ENCODE measurements around the gene THADA. TPM values are rescaled to one million over a fixed set of nuclear protein-coding genes. Genes with fewer than 3 reads are reported as not detected.
A peak's percentile ranks its signal among the peaks of the same experiment; 100 is the strongest.

Gene THADA
- polyA plus RNA-seq, 1 donor (not counting 4 experiments of a cell fraction or from before 2014, with no cell fraction given), result 22.6 TPM

DNA sequence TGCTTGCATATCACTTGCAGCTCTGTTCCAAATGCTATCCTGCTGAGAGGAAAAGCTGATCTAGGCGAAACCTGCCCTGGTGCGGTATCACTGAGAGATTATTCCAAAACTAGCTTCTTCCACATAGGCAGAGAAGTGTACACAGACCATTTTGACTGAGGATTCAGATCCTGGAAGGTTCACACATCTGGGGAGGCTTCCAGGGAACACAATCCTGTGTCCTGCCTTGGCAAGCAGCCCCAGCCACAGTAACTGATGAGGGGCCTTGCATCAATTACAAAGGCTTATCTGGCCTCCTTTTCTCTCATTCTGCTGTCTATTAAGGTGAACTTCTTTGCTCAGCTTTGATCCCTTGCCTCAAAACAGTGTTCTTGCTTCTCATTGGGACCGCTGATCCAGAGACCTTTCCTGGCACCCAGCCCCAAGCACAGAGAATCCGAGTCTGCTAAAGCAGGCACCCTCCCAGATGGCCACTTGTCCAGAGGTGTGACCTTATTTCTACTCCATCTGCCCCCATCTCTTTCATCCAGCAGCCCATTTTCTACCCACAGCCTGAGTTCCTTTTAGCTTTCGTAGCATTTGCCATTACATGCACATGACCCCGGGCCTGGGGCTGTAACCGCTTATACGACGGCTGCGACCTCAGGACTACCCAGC, 317.1 kb downstream of the THADA start:
- no peak overlapping the region for H2AFZ ChIP-seq (ENCODE audit: control insufficient read depth, low read length)
- no peaks in the 10 kb centered on the region for H3K27me3 ChIP-seq (ENCODE audit: control insufficient read depth, extremely low read depth, insufficient read depth, low read length)
- H3K9ac ChIP-seq (ENCODE audit: control insufficient read depth, extremely low read depth, insufficient read depth, low read length), result no peak overlapping the region
- TF ChIP-seq, protein P1, sequence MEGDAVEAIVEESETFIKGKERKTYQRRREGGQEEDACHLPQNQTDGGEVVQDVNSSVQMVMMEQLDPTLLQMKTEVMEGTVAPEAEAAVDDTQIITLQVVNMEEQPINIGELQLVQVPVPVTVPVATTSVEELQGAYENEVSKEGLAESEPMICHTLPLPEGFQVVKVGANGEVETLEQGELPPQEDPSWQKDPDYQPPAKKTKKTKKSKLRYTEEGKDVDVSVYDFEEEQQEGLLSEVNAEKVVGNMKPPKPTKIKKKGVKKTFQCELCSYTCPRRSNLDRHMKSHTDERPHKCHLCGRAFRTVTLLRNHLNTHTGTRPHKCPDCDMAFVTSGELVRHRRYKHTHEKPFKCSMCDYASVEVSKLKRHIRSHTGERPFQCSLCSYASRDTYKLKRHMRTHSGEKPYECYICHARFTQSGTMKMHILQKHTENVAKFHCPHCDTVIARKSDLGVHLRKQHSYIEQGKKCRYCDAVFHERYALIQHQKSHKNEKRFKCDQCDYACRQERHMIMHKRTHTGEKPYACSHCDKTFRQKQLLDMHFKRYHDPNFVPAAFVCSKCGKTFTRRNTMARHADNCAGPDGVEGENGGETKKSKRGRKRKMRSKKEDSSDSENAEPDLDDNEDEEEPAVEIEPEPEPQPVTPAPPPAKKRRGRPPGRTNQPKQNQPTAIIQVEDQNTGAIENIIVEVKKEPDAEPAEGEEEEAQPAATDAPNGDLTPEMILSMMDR (optimal IDR thresholded peaks at IDR 0.05 in 1 of 3, IDR thresholded peaks at IDR 0.05 in 1 of 3, conservative IDR thresholded peaks at IDR 0.05 in 1 of 3; ENCODE audit: extremely low read depth in 1 of 3, insufficient read depth in 2 of 3, low read length in 3 of 3), result no peak
- TF ChIP-seq EZH2 (IDR thresholded peaks at IDR 0.05; ENCODE audit: low read length), result no peak
- DNase-seq (ENCODE audit: low read depth, low spot score) (no peak), FAIRE-seq (no peak)
- H3K27ac ChIP-seq (ENCODE audit: control insufficient read depth, insufficient read depth, low read length), result no peak overlapping the region
- H3K4me2 ChIP-seq (ENCODE audit: control insufficient read depth, extremely low read depth, insufficient read depth, low read depth, low read length), result no peak overlapping the region
- peaks cover 8% of the 10 kb centered on the region for H3K4me1 ChIP-seq (ENCODE audit: control insufficient read depth, extremely low read depth, insufficient read depth, low read length)
- H3K9me3 ChIP-seq (ENCODE audit: control insufficient read depth, low read depth, low read length), result no peaks in the 10 kb centered on the region
- no peaks in the 10 kb centered on the region for H4K20me1 ChIP-seq (ENCODE audit: control insufficient read depth, extremely low read depth, insufficient read depth, low read length)
- no peak overlapping the region for H3K4me3 ChIP-seq (ENCODE audit: control insufficient read depth in 2 of 3, extremely low read depth in 1 of 3, insufficient read depth in 2 of 3, low read depth in 1 of 3, low read length in 3 of 3)
- H3K36me3 ChIP-seq (ENCODE audit: control insufficient read depth in 2 of 2, extremely low read depth in 1 of 2, insufficient read depth in 2 of 2, low read length in 2 of 2), result peaks cover 6% of the 10 kb centered on the region in 2 experiments
- no peaks in the 10 kb centered on the region for H3K79me2 ChIP-seq (ENCODE audit: control insufficient read depth, insufficient read depth, low read length)
- no peaks in the 10 kb centered on the region for H3K9me1 ChIP-seq (ENCODE audit: control insufficient read depth, extremely low read depth, insufficient read depth, low read length)
- dilution Hi-C loops (cut with MboI; ENCODE audit: extremely low pct_ligation_motif_present, low sequenced_read_pairs), result no loop called here

DNA sequence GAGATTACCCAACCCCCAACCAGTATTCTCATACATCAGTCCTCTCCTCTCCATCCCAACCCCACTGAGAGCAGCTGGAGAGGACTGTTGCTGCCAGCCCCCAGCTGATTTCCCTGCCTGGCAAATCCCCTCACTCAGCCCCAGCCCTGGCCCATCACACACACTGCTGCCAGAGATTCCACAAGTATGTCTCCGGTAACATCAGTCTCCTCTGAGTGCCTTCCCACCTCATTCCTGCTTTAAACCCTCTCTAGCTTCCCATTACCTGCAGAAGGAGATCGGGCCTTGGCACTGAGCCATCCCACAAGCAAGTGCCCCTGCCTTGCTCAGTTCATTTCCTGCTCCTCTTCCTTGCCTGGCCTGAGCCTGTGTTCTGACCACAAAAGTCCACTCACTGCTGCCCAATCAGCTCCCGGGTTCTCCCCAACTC, 318.9 kb downstream of the THADA start:
- H3K9me3 ChIP-seq (ENCODE audit: control insufficient read depth, low read depth, low read length), result no peaks in the 10 kb centered on the region
- no peak for FAIRE-seq

More for the DNA sequence above, 318.9 kb downstream of the THADA start:
- no peaks in the 10 kb centered on the region for H3K9me1 ChIP-seq (ENCODE audit: control insufficient read depth, extremely low read depth, insufficient read depth, low read length)
- H3K4me2 ChIP-seq (ENCODE audit: control insufficient read depth, extremely low read depth, insufficient read depth, low read depth, low read length), result peak overlapping the region; percentile 26
- TF ChIP-seq, protein P1 (optimal IDR thresholded peaks at IDR 0.05 in 1 of 3, IDR thresholded peaks at IDR 0.05 in 1 of 3, conservative IDR thresholded peaks at IDR 0.05 in 1 of 3; ENCODE audit: extremely low read depth in 1 of 3, insufficient read depth in 2 of 3, low read length in 3 of 3), result no peak
- no peak for TF ChIP-seq EZH2 (IDR thresholded peaks at IDR 0.05; ENCODE audit: low read length)
- dilution Hi-C loops (cut with MboI; ENCODE audit: extremely low pct_ligation_motif_present, low sequenced_read_pairs), result no loop called here
- H4K20me1 ChIP-seq (ENCODE audit: control insufficient read depth, extremely low read depth, insufficient read depth, low read length), result no peaks in the 10 kb centered on the region
- no peaks in the 10 kb centered on the region for H3K27me3 ChIP-seq (ENCODE audit: control insufficient read depth, extremely low read depth, insufficient read depth, low read length)
- no peak overlapping the region for H3K9ac ChIP-seq (ENCODE audit: control insufficient read depth, extremely low read depth, insufficient read depth, low read length)
- peaks cover under 1 to 4% of the 10 kb centered on the region in 2 experiments for H3K36me3 ChIP-seq (ENCODE audit: control insufficient read depth in 2 of 2, extremely low read depth in 1 of 2, insufficient read depth in 2 of 2, low read length in 2 of 2)
- no peak overlapping the region for H2AFZ ChIP-seq (ENCODE audit: control insufficient read depth, low read length)
- H3K4me1 ChIP-seq (ENCODE audit: control insufficient read depth, extremely low read depth, insufficient read depth, low read length), result peaks cover 8% of the 10 kb centered on the region
- H3K27ac ChIP-seq (ENCODE audit: control insufficient read depth, insufficient read depth, low read length), result no peak overlapping the region
- DNase-seq (ENCODE audit: low read depth, low spot score), result no peak
- no peak overlapping the region for H3K4me3 ChIP-seq (ENCODE audit: control insufficient read depth in 2 of 3, extremely low read depth in 1 of 3, insufficient read depth in 2 of 3, low read depth in 1 of 3, low read length in 3 of 3)
- no peaks in the 10 kb centered on the region for H3K79me2 ChIP-seq (ENCODE audit: control insufficient read depth, insufficient read depth, low read length)

Measured in keratinocyte (primary cell).